H1 (cell line): Measurements from ENCODE around the gene LTBP4. TPM values are rescaled to one million over a fixed set of nuclear protein-coding genes. Genes with fewer than 3 reads are reported as not detected.

Experiments used
- CTCF ChIA-PET: fragments of 300-600 bp; sonication (Branson Sonifier 250); formaldehyde crosslinking; loops from one replicate; lab custom pipeline; 2021; ENCODE audit not compliant: partially characterized antibody; lab: Charles Lee
- POLR2A ChIA-PET: fragments of 300-600 bp; sonication (Branson Sonifier 250); formaldehyde crosslinking; loops from one replicate; lab custom pipeline; 2021; ENCODE audit warnings: inconsistent platforms; ENCODE audit not compliant: partially characterized antibody; lab: Charles Lee
- DNase-seq, 2 experiments: peaks; one replicate each; pipeline versions ENCODE4 v3.0.0 to v3.0.0-alpha.2; 2010 to 2022; ENCODE audit warnings: low spot score in 2 of 2, low read depth in 1 of 2, mixed read lengths in 1 of 2
- FAIRE-seq: peaks from 2 replicates; lab custom pipeline; 2011; peaks lifted over from hg19 to GRCh38; lab: Jason Lieb, UNC
- H2AFZ ChIP-seq: 2 replicates; pipeline ENCODE4 v1.8.1; 2012; ENCODE audit warnings: low read length, inconsistent platforms
- H2AK5ac ChIP-seq: 2 replicates; pipeline ENCODE4 v1.6.1; 2013; ENCODE audit warnings: low read depth, low read length
- H2BK120ac ChIP-seq: replicated peaks from 2 replicates; pipeline ENCODE3; 2013; ENCODE audit warnings: low read depth, low read length, inconsistent platforms
- H2BK12ac ChIP-seq: 2 replicates; pipeline ENCODE4 v1.6.1; 2013; ENCODE audit warnings: low read depth, low read length
- H2BK15ac ChIP-seq: 2 replicates; pipeline ENCODE4 v1.6.1; 2013; ENCODE audit warnings: low read length
- H2BK20ac ChIP-seq: 2 replicates; pipeline ENCODE4 v1.6.1; 2013; ENCODE audit warnings: low read length
- H2BK5ac ChIP-seq: 2 replicates; pipeline ENCODE4 v1.6.1; 2013; ENCODE audit warnings: low read depth, low read length
- H3K14ac ChIP-seq: 2 replicates; pipeline ENCODE4 v1.6.1; 2013; ENCODE audit warnings: inconsistent platforms; ENCODE audit not compliant: insufficient read length
- H3K18ac ChIP-seq: 2 replicates; pipeline ENCODE4 v1.6.1; 2013; ENCODE audit warnings: low read length; ENCODE audit errors: extremely low read depth
- H3K23ac ChIP-seq: 2 replicates; pipeline ENCODE4 v1.6.1; 2013; ENCODE audit warnings: inconsistent platforms; ENCODE audit not compliant: insufficient read length
- H3K23me2 ChIP-seq: 2 replicates; pipeline ENCODE4 v1.6.1; 2013; ENCODE audit warnings: low read depth, low read length
- H3K27ac ChIP-seq: 2 replicates; pipeline ENCODE4 v1.6.1; 2011; ENCODE audit warnings: low read depth, low read length, inconsistent platforms
- H3K27me3 ChIP-seq, 4 experiments: replicated peaks in 1 of 4; 1 replicate in 1 of 4; 2 replicates in 3 of 4; pipeline versions ENCODE4 v1.6.1 to v1.8.1; 2011 to 2013; ENCODE audit warnings: low read length in 3 of 4, mild to moderate bottlenecking in 3 of 4, inconsistent platforms in 2 of 4, mixed read lengths in 2 of 4, moderate library complexity in 1 of 4; ENCODE audit not compliant: control insufficient read depth in 3 of 4, insufficient read depth in 3 of 4; ENCODE audit errors: extremely low read depth in 1 of 4
- H3K36me3 ChIP-seq, 4 experiments: 2 replicates each; pipeline versions ENCODE4 v1.6.1 to v1.8.1; 2011 to 2013; ENCODE audit warnings: mild to moderate bottlenecking in 4 of 4, low read length in 3 of 4, moderate library complexity in 2 of 4, control low read depth in 1 of 4, inconsistent platforms in 1 of 4; ENCODE audit not compliant: insufficient read depth in 4 of 4, control insufficient read depth in 2 of 4
- H3K4ac ChIP-seq: replicated peaks from 2 replicates; pipeline ENCODE3; 2013; ENCODE audit warnings: low read length, low read depth, mixed read lengths, inconsistent platforms; ENCODE audit not compliant: insufficient read length
- H3K4me1 ChIP-seq, 4 experiments: replicated peaks in 1 of 4; 1 replicate in 1 of 4; 2 replicates in 3 of 4; pipeline versions ENCODE4 v1.6.1 to v1.8.1; 2011 to 2013; ENCODE audit warnings: low read length in 3 of 4, inconsistent platforms in 2 of 4, mixed read lengths in 1 of 4; ENCODE audit not compliant: insufficient read depth in 4 of 4, control insufficient read depth in 3 of 4
- H3K4me2 ChIP-seq, 2 experiments: 2 replicates each; pipeline versions ENCODE4 v1.6.1 to v1.8.1; 2011 to 2013; ENCODE audit warnings: low read depth in 2 of 2, low read length in 2 of 2, control low read depth in 1 of 2, inconsistent platforms in 1 of 2, mild to moderate bottlenecking in 1 of 2; ENCODE audit not compliant: insufficient read depth in 1 of 2
- H3K4me3 ChIP-seq, 4 experiments: fragments of 200-600, 300-600 bp in 1 of 4; sonication (generic), shearing (Covaris generic), sonication (Bioruptor Twin) in 1 of 4; 2 replicates each; pipeline versions ENCODE4 v1.5.1 to v1.8.1; 2011 to 2016; ENCODE audit warnings: low read length in 4 of 4, low read depth in 3 of 4, control low read depth in 2 of 4, inconsistent platforms in 2 of 4, mild to moderate bottlenecking in 2 of 4, mixed read lengths in 1 of 4, moderate library complexity in 1 of 4; ENCODE audit not compliant: insufficient read depth in 2 of 4; ENCODE audit errors: extremely low read depth in 1 of 4
- H3K56ac ChIP-seq: replicated peaks from 2 replicates; pipeline ENCODE3; 2013; ENCODE audit warnings: low read depth, mild to moderate bottlenecking, mixed read lengths, low read length, inconsistent platforms; ENCODE audit not compliant: insufficient read length
- H3K79me1 ChIP-seq: 2 replicates; pipeline ENCODE4 v1.6.1; 2013; ENCODE audit warnings: low read depth, low read length, control low read depth
- H3K79me2 ChIP-seq, 2 experiments: 2 replicates each; pipeline versions ENCODE4 v1.6.1 to v1.8.1; 2012 to 2013; ENCODE audit warnings: low read length in 2 of 2, mild to moderate bottlenecking in 2 of 2, inconsistent platforms in 1 of 2; ENCODE audit not compliant: insufficient read depth in 2 of 2, control insufficient read depth in 1 of 2
- H3K9ac ChIP-seq, 4 experiments: replicated peaks in 1 of 4; 1 replicate in 1 of 4; 2 replicates in 3 of 4; pipeline versions ENCODE4 v1.6.1 to v1.8.1; 2011 to 2013; ENCODE audit warnings: low read depth in 3 of 4, low read length in 3 of 4, control low read depth in 2 of 4, mild to moderate bottlenecking in 2 of 4, moderate library complexity in 2 of 4, inconsistent platforms in 1 of 4; ENCODE audit errors: extremely low read depth in 1 of 4
- H3K9me3 ChIP-seq, 2 experiments: 2 replicates each; pipeline versions ENCODE4 v1.6.1 to v1.8.1; 2012 to 2013; ENCODE audit warnings: mild to moderate bottlenecking in 2 of 2, moderate library complexity in 2 of 2, control low read depth in 1 of 2, inconsistent platforms in 1 of 2, low read depth in 1 of 2, low read length in 1 of 2, mixed read lengths in 1 of 2; ENCODE audit not compliant: insufficient read depth in 2 of 2
- H4K20me1 ChIP-seq, 2 experiments: replicated peaks in 1 of 2; 2 replicates each; pipeline versions ENCODE3 to v1.8.1; 2011 to 2013; ENCODE audit warnings: inconsistent platforms in 2 of 2, low read length in 2 of 2, mild to moderate bottlenecking in 1 of 2; ENCODE audit not compliant: insufficient read depth in 2 of 2, control insufficient read depth in 1 of 2
- H4K5ac ChIP-seq: 2 replicates; pipeline ENCODE4 v1.6.1; 2013; ENCODE audit warnings: low read length, low read depth, mixed read lengths, inconsistent platforms; ENCODE audit not compliant: insufficient read length
- H4K8ac ChIP-seq: 2 replicates; pipeline ENCODE4 v1.8.0; 2013; ENCODE audit warnings: mild to moderate bottlenecking, moderate library complexity, low read length, inconsistent platforms; ENCODE audit not compliant: insufficient read depth; ENCODE audit errors: extremely low read depth
- H4K91ac ChIP-seq: replicated peaks from 2 replicates; pipeline ENCODE3; 2013; ENCODE audit warnings: low read length, mixed read lengths, inconsistent platforms; ENCODE audit not compliant: insufficient read length
- E2F6 ChIP-seq: IDR thresholded peaks from 2 replicates; pipeline ENCODE4 v1.6.1; 2012; ENCODE audit warnings: inconsistent platforms
- PHF8 ChIP-seq: fragments of 200-600 bp; sonication (generic); conservative IDR thresholded peaks from 2 replicates; pipeline ENCODE4 v1.7.1; 2012; ENCODE audit warnings: low read depth, mild to moderate bottlenecking, inconsistent platforms, low read length, moderate library complexity
- RAD21 ChIP-seq, 2 experiments: IDR thresholded peaks in 1 of 2; conservative IDR thresholded peaks in 1 of 2; 2 replicates each; pipeline ENCODE4 v1.6.1; 2011; ENCODE audit warnings: low read depth in 2 of 2, low read length in 2 of 2, improper control_type of control experiment in 1 of 2, inconsistent platforms in 1 of 2, mild to moderate bottlenecking in 1 of 2, moderate library complexity in 1 of 2
- RBBP5 ChIP-seq: IDR thresholded peaks from 2 replicates; pipeline ENCODE4 v1.7.1; 2012; ENCODE audit warnings: low read depth, mild to moderate bottlenecking, inconsistent platforms, low read length, moderate library complexity, borderline replicate concordance
- RXRA ChIP-seq: IDR thresholded peaks from 2 replicates; pipeline ENCODE4 v1.6.1; 2011; ENCODE audit warnings: low read depth, mild to moderate bottlenecking, low read length, moderate library complexity; ENCODE audit not compliant: insufficient read depth
- SIN3A ChIP-seq, 2 experiments: IDR thresholded peaks in 1 of 2; conservative IDR thresholded peaks in 1 of 2; 2 replicates each; pipeline ENCODE4 v1.6.1; 2011 to 2012; ENCODE audit warnings: low read length in 2 of 2, improper control_type of control experiment in 1 of 2, low read depth in 1 of 2, mild to moderate bottlenecking in 1 of 2
- SIRT6 ChIP-seq: IDR thresholded peaks from one replicate; pipeline ENCODE4 v1.7.1; 2012; ENCODE audit warnings: low read length, inconsistent platforms
- WGBS, 2 experiments: shearing (Covaris generic) in 1 of 2; methylation state at CpG; one replicate each; pipeline versions ENCODE4 v1.1.6 to v1.1.7; 2013 to 2015; ENCODE audit warnings: low lambda C conversion rate in 2 of 2, mixed read lengths in 2 of 2, inconsistent platforms in 1 of 2, low coverage in 1 of 2, missing lambda C conversion rate in 1 of 2; ENCODE audit not compliant: insufficient replicate concordance in 2 of 2, insufficient coverage in 1 of 2, insufficient read length in 1 of 2; ENCODE audit errors: extremely low coverage in 1 of 2, missing lambda C conversion rate in 1 of 2; 5-methylcytosine and 5-hydroxymethylcytosine counted together
- polyA plus RNA-seq, 7 experiments: library from polyadenylated mRNA; depleted of rRNA in 3 of 7; stranded (reverse) in 5 of 7; unstranded in 2 of 7; fragments of >200 nt in 5 of 7; fragments of 200-250 nt in 2 of 7; gene quantifications; 1 replicate in 5 of 7; 2 replicates in 1 of 7; 4 replicates in 1 of 7; pipeline versions ENCODE4 v1.2.1 to v1.2.3, GENCODE V29; 2011 to 2013; ENCODE audit warnings: missing spikeins in 2 of 7, mixed read lengths in 2 of 7
- total RNA-seq: library from RNA; stranded (reverse); fragmentation: NEBNext Ultra II Directional; extraction: Animal tissue kit (Norgen Biotek cat#: 25700); gene quantifications from 2 replicates; pipeline ENCODE4 v1.2.1, GENCODE V29; 2021

LTBP4 gene
- total and polyA plus RNA-seq, 2 of the 8 experiments (the other 6 are each of a cell fraction or from before 2014, with no cell fraction given) = 54.5 to 77.1 TPM

DNA sequence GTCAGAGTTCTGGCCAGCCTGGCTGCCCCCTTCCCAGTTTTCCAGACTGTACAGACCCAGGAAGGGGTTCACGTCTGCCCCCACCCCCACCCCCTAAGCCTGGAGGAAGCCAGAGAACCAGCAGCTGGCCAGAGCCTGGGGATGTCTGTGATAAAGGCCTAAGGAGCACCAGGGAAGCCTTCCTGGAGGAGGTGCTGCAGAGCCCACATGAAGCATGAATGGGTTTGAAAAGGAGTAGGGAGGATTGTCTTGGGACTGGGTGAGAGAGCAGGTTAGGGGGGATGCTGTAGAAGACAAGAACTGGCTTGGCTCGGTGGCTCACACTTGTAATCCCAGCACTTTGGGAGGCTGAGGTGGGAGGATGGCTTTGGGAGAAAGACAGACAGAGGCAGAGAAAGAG is 18.7 kb upstream of the LTBP4 start:
- no peaks in the 10 kb centered on the region for H3K79me1 ChIP-seq
- H3K27me3 ChIP-seq = no peaks in the 10 kb centered on the region
- peaks cover 2 to 40% (median 20%) of the 10 kb centered on the region in 4 experiments; a peak in 7 of 8 replicates for H3K36me3 ChIP-seq
- no peak overlapping the region for H3K56ac ChIP-seq
- H4K8ac ChIP-seq = no peak overlapping the region
- H3K27ac ChIP-seq = no peak overlapping the region
- ChIA-PET CTCF (interaction anchor here (0.6 to 1.5 kb wide), 4 partner anchors 11 to 53 kb away, joined by 3 to 6 read pairs (median 4); no protein-coding TSS in a partner anchor), POLR2A (interaction anchor here (1.2 kb wide), 1 partner anchor 12 kb away, joined by 4 read pairs; no protein-coding TSS in a partner anchor)
- no peak for FAIRE-seq
- no peak overlapping the region for H3K4ac ChIP-seq
- no peak overlapping the region for H3K23ac ChIP-seq
- no peak overlapping the region for H3K9ac ChIP-seq
- H3K9me3 ChIP-seq = no peaks in the 10 kb centered on the region
- H3K18ac ChIP-seq = no peak overlapping the region
- H3K23me2 ChIP-seq = peaks cover 2% of the 10 kb centered on the region; the same call in 1 of the 2 replicates
- H4K20me1 ChIP-seq = peaks cover 0 to 3% of the 10 kb centered on the region in 2 experiments
- no peaks in the 10 kb centered on the region for H3K79me2 ChIP-seq
- no peak overlapping the region for H2AFZ ChIP-seq
- no peak overlapping the region for H2BK15ac ChIP-seq
- H4K91ac ChIP-seq = no peak overlapping the region
- H2AK5ac ChIP-seq = no peak overlapping the region
- H3K4me1 ChIP-seq = peaks cover 0 to 2% (median under 1%) of the 10 kb centered on the region in 4 experiments; a peak in 2 of 7 replicates
- DNase-seq = no peak
- no peak overlapping the region for H3K4me2 ChIP-seq
- no peak overlapping the region for H2BK20ac ChIP-seq
- no peak overlapping the region for H2BK12ac ChIP-seq
- no peak overlapping the region for H2BK5ac ChIP-seq
- H2BK120ac ChIP-seq = no peak overlapping the region
- WGBS, 2 experiments = 75% methylated on average over 2 of the region's 2 CpGs; no CpG with 5 or more reads in 1 of the 2 experiments
- no peak overlapping the region for H4K5ac ChIP-seq
- H3K4me3 ChIP-seq = no peak overlapping the region
- H3K14ac ChIP-seq = no peak overlapping the region
- TF ChIP-seq SIRT6 (no peak), SIN3A (conservative IDR thresholded peaks at IDR 0.05 in 1 of 2, IDR thresholded peaks at IDR 0.05 in 1 of 2; ENCODE audit: low read depth in 1 of 2, low read length in 2 of 2) (no peak), RAD21 (IDR thresholded peaks at IDR 0.05 in 1 of 2, conservative IDR thresholded peaks at IDR 0.05 in 1 of 2; ENCODE audit: low read depth in 2 of 2, low read length in 2 of 2) (no peak), RXRA (no peak), RBBP5 (no peak), PHF8 (no peak), E2F6 (no peak)
